Skeletal muscle tissue (tissue), 4 donors: ENCODE measurements around the gene LIPG. TPM values are rescaled to one million over a fixed set of nuclear protein-coding genes. Genes with fewer than 3 reads are reported as not detected.

ENCODE experiments used
- H3K27ac ChIP-seq: one replicate; pipeline ENCODE4 v1.7.0; 2013; ENCODE audit warnings: mild to moderate bottlenecking, low read depth, low read length, inconsistent platforms
- H3K27me3 ChIP-seq, 3 donors: one replicate each; pipeline ENCODE4 v1.7.0; 2013; ENCODE audit warnings: low read length in 3 of 3; ENCODE audit not compliant: control insufficient read depth in 3 of 3, insufficient read depth in 3 of 3
- H3K36me3 ChIP-seq, 3 donors: one replicate each; pipeline ENCODE4 v1.7.0; 2013; ENCODE audit warnings: low read length in 3 of 3; ENCODE audit not compliant: control insufficient read depth in 3 of 3, insufficient read depth in 3 of 3
- H3K4me1 ChIP-seq, 3 donors: one replicate each; pipeline ENCODE4 v1.7.0; 2013; ENCODE audit warnings: low read length in 3 of 3, mild to moderate bottlenecking in 3 of 3; ENCODE audit not compliant: control insufficient read depth in 3 of 3, insufficient read depth in 3 of 3
- H3K4me3 ChIP-seq, 3 donors: one replicate each; pipeline ENCODE4 v1.7.0; 2013; ENCODE audit warnings: low read length in 3 of 3
- H3K9ac ChIP-seq, 3 donors: one replicate each; pipeline ENCODE4 v1.7.0; 2013; ENCODE audit warnings: low read length in 3 of 3, mild to moderate bottlenecking in 3 of 3, moderate library complexity in 2 of 3, low read depth in 1 of 3
- H3K9me3 ChIP-seq, 3 donors: one replicate each; pipeline ENCODE4 v1.7.0; 2013; ENCODE audit warnings: low read length in 3 of 3; ENCODE audit not compliant: control insufficient read depth in 3 of 3
- total RNA-seq: library from RNA; depleted of rRNA; stranded (reverse); fragments of >200 nt; gene quantifications from one replicate; pipeline ENCODE4 v1.2.3, GENCODE V29; 2014
- donor health status: Osteomylitis.

Gene LIPG
- total RNA-seq, 1 donor from 2014 or later, result 2.6 TPM

DNA sequence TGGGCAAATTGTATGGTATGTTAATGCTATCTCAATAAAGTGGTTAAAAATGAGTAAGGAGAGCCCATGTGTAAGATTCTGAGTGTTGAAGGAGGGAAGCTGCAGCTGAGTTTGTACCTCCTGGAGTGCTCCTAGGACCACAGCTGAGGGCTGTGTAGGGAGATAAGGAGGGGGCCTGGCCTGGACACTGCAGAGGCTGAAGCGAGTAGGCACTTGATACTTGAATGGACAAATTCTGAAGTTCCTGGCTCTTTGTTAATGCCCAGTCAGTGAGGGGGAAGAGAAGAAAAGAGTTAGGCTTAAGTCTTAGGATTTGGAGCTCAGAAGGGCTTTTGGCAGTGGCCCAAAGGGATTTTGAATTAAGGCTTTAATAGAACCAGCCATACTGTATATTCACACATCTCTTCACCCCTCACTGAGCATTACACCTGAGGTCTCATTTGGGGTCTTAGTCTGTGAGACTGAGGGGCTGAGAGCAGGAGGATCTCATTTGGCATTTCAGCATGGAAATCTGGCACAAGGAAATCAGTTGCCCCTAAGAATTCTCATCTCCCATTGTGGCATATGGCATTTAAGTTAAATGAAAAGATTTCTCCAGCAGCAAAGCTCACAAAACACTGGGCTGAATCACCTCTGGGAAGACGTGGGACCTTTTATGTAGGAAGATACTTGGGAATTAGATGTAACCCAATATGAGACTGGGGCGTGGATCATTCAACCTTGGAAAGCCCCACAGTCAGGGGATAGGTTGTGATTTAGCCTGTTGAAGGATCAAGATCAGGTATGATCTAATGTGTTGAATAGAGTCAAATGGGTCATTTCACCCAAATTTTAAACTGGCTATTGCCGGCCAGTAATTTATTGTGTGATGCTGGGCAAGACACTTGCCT lies 46.8 kb downstream of the LIPG start:
- H3K27ac ChIP-seq, result no peak overlapping the region
- H3K4me3 ChIP-seq, result no peak overlapping the region
- H3K9ac ChIP-seq, result no peak overlapping the region
- H3K36me3 ChIP-seq, result no peaks in the 10 kb centered on the region
- no peaks in the 10 kb centered on the region for H3K27me3 ChIP-seq
- no peaks in the 10 kb centered on the region for H3K4me1 ChIP-seq
- H3K9me3 ChIP-seq, result peaks cover 0 to 3% (median 0%) of the 10 kb centered on the region in 3 donors

DNA sequence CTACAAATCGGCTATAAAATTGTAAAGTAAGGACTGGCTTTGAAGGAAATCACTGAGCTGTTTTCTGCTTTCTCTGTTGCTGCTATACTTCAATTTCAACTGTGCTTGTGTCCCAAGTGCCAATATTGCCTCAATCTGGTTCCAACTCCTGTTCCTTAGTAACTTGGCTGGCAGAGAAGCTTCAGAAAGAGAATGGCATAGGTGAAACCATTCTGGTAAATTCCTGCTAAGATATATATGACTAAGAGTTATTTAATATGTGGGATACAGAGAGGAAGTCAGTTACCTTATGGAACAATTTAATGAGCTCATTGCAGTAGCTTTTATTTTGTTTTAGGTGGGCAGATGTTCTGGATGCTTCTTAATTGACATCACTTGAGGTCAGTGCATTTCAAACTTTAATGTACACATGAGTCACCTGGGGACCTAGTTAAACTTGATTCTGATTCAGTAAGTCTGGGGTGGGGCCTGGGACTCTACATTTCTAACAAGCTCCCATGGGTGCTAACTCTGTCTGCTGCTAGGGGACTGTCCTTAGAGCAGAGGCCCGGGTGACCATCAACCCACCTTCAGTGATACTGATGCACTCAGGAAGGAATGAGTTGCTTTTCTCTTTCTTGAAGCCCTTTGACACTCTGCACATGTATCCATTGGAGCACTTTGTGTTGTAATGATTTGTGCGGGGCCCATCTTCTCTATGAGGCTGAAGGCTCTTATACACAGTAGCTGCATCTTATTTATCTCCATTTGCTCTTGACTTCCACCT lies 47.6 kb downstream of the LIPG start:
- Histone ChIP-seq H3K36me3 (no peaks in the 10 kb centered on the region), H3K27me3 (no peaks in the 10 kb centered on the region), H3K4me3 (no peak overlapping the region), H3K9ac (no peak overlapping the region), H3K27ac (no peak overlapping the region), H3K4me1 (no peaks in the 10 kb centered on the region), H3K9me3 (peaks cover 0 to 3% (median 0%) of the 10 kb centered on the region in 3 donors)

- Histone ChIP-seq H3K4me3 (no peak overlapping the region), H3K4me1 (no peaks in the 10 kb centered on the region), H3K27me3 (no peaks in the 10 kb centered on the region), H3K9ac (no peak overlapping the region), H3K9me3 (peaks cover 0 to 2% (median 0%) of the 10 kb centered on the region in 3 donors), H3K36me3 (no peaks in the 10 kb centered on the region), H3K27ac (no peak overlapping the region)
These were observed 48.2 kb downstream of the LIPG start for GRCh38 chr18:49610022-49610445.

GRCh38 chr18:49611316-49611715 lies 49.5 kb downstream of the LIPG start:
- Histone ChIP-seq H3K9ac (no peak overlapping the region), H3K4me1 (no peaks in the 10 kb centered on the region), H3K4me3 (no peak overlapping the region), H3K27ac (no peak overlapping the region), H3K27me3 (no peaks in the 10 kb centered on the region), H3K9me3 (no peaks in the 10 kb centered on the region), H3K36me3 (no peaks in the 10 kb centered on the region)

DNA sequence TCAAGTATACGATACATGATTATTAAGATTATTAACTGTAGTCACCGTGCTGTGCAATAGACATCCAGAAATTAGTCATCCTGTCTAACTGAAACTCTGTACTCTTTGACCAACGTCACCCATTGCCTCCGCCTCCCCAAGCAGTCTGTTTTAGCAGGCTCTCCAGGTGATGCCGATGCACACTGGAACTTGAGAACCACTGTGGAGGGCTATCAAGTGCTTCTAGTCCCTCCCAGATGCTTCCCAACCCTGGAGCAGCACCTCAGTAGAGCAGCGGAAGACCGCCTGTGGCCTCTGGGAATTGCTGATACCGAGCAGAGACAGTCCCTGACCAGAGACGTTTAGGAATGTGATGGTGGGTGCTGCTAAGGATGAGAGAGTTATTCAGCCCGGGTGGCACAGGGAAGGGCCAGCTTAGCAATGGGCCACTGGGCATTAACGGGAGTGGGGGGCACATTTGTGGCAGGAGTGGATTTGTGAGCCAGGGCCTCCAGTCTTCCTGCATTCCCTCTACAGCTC lies 50.7 kb downstream of the LIPG start:
- H3K9ac ChIP-seq, result no peak overlapping the region
- no peak overlapping the region for H3K4me3 ChIP-seq
- H3K27me3 ChIP-seq, result no peaks in the 10 kb centered on the region
- no peak overlapping the region for H3K27ac ChIP-seq
- no peaks in the 10 kb centered on the region for H3K36me3 ChIP-seq
- H3K4me1 ChIP-seq, result no peaks in the 10 kb centered on the region
- H3K9me3 ChIP-seq, result no peaks in the 10 kb centered on the region

DNA sequence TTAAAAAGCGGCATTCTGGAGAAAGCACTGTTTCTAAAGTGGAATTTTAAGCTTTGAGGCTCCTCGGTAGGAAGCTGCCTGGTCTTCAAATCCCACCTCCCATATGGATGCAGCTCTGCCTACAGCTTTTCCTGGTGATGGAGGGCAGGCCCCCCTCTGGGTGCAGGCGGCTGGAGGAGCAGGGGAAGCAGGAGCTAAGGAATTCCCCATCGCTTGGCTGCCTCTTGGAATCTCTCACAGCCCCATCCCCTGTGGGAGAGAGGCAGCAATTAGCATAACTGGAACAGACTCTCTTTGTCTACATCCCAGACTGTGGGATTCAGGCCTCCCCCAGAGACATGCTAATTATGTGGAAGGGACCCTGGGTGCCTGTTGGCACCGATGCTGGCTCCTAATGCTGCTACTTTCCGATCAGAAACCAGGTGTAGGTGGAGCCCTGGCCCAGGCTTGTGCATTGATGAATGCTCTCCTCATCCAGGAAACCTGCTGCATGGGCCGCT lies 51.3 kb downstream of the LIPG start:
- Histone ChIP-seq H3K4me1 (no peaks in the 10 kb centered on the region), H3K9me3 (no peaks in the 10 kb centered on the region), H3K27me3 (no peaks in the 10 kb centered on the region), H3K4me3 (no peak overlapping the region), H3K9ac (no peak overlapping the region), H3K36me3 (no peaks in the 10 kb centered on the region), H3K27ac (no peak overlapping the region)

DNA sequence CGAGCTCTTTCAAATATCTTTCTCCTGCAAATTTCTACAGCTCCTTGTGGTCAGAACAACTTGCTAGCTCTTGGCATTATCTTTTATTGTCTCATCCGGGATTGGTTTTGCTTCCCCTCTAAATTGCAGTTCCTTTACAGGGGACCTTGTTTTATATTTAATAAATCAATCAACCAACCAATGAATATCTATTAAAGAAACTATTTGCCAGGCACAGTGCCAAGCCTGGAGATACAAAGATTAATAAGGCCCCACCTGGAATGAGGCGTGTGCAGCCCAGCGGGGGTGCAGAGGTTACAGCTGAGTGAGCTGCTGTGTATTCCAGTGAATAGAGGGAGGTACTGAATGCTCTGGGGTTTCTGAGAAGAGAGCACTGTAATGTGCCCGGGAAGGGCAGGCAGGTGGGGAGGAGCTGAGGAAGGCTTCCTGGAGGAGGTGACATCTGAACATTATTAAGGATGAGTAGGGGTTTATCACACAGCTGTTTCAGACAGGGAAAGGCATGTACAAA lies 51.8 kb downstream of the LIPG start:
- Histone ChIP-seq H3K4me1 (no peaks in the 10 kb centered on the region), H3K27me3 (no peaks in the 10 kb centered on the region), H3K27ac (no peak overlapping the region), H3K4me3 (no peak overlapping the region), H3K9me3 (no peaks in the 10 kb centered on the region), H3K36me3 (no peaks in the 10 kb centered on the region), H3K9ac (no peak overlapping the region)

DNA sequence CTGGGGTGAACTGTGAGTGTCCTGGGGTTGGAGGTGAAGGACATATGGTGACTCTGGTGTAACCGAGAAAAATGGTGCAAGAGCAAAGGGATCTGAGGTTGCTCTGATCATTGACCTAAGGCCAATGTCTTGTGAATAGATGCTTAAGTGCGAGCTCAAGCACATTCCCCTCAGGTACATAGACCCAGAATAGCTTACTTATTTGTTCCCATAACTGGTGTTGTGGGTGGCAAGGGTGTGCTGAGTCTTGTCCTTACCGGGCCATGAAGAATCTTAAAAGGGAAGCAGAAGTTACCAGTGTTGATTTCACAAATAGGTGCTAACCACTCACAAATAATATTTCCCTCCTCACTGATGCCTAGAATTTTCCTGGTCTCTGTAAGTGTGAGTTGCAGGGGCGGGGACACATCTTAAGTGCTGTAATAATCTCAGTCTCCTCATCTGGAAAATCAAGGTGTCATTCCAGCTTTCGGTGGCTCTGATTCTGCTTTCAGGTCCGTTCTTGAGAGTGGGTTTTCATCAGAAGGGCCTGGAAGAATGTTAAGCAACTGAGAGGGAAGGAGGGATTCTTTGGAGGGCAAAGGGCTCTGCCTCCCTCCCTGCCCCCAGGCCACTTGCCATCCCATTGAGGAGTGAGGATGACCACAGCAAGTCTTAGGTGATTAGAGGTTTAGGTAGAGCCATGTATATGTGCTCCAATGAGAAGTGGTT lies 54.9 kb downstream of the LIPG start:
- Histone ChIP-seq H3K4me1 (peaks cover 0 to 6% (median 6%) of the 10 kb centered on the region in 3 donors), H3K9me3 (no peaks in the 10 kb centered on the region), H3K36me3 (no peaks in the 10 kb centered on the region), H3K27ac (no peak overlapping the region), H3K9ac (no peak overlapping the region), H3K4me3 (no peak overlapping the region), H3K27me3 (peaks cover 0 to 3% (median 0%) of the 10 kb centered on the region in 3 donors)

- Histone ChIP-seq H3K27me3 (peaks cover 0 to 3% (median 0%) of the 10 kb centered on the region in 3 donors), H3K27ac (no peak overlapping the region)
These were observed 55.5 kb downstream of the LIPG start for GRCh38 chr18:49617329-49617695.

More at GRCh38 chr18:49617329-49617695, 55.5 kb downstream of the LIPG start:
- Histone ChIP-seq H3K9me3 (no peaks in the 10 kb centered on the region), H3K4me3 (no peak overlapping the region), H3K4me1 (peaks cover 0 to 6% (median 6%) of the 10 kb centered on the region in 3 donors), H3K9ac (no peak overlapping the region), H3K36me3 (no peaks in the 10 kb centered on the region)
